Measurements from ENCODE around the gene ZDHHC9. TPM values are rescaled to one million over a fixed set of nuclear protein-coding genes. Genes with fewer than 3 reads are reported as not detected.

The ZDHHC9 gene
- polyA plus RNA-seq, 6 donors from 2014 or later: 2.9 to 5.2 (median 3.8) TPM; not detected in 1

DNA sequence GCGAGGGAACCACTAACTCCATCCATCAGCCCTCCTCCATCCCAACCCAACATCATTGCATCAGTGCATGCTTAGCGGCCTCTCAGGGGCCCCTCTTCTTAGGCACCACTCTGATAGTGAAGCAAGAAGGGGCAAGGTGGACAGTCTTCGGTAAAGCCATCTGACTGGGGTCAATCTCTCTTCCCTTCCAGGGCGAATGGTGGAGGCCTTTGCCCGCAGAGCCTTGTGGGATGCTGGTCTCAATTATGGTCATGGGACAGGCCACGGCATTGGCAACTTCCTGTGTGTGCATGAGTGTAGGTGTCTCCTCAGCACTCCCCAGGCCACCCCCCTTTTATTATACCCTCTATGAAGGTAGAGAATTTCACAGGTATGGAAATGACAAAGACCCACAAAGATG lies 82.7 kb downstream of the ZDHHC9 start:
- no peak for DNase-seq
- H3K4me3 Mint-ChIP-seq: no peak overlapping the region
- no peak for ATAC-seq (ENCODE audit: low read depth in 2 of 2)
- no peaks in the 10 kb centered on the region for H3K36me3 Mint-ChIP-seq
- H3K9me3 Mint-ChIP-seq: peaks cover 0 to 3% (median 0%) of the 10 kb centered on the region in 7 donors
- H3K27me3 Mint-ChIP-seq: no peaks in the 10 kb centered on the region
- peaks cover 35 to 43% (median 40%) of the 10 kb centered on the region in 3 donors for H3K4me1 Mint-ChIP-seq
- peak overlapping the region in 1 of 6 donors; percentile 59 for H3K27ac Mint-ChIP-seq

DNA sequence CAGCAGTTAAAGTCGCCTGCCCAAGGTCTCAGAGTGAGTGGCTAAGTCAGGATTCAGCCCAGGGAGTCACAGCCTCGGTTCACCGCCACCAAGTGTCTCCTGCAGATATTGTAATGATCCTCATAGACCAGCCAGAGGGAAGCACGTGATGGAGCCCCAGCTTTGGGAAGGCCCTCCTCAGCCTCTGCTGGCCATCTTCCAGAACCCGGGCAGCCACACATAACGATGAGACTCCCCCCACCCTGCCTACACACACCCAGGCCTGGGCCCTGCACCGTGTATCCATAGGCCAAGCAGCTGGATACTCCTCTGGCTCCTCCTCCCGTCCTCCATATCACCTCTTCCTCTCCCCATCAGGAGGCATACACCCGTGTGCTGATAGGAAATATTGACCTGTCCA lies 83.5 kb downstream of the ZDHHC9 start:
- ATAC-seq (ENCODE audit: low read depth in 2 of 2) (no peak), DNase-seq (no peak)
- no peaks in the 10 kb centered on the region for H3K27me3 Mint-ChIP-seq
- peak overlapping the region in 5 of 6 donors; percentile 63 to 90 (median 82) for H3K27ac Mint-ChIP-seq
- H3K4me1 Mint-ChIP-seq: peaks cover 39 to 51% (median 48%) of the 10 kb centered on the region in 3 donors
- H3K36me3 Mint-ChIP-seq: no peaks in the 10 kb centered on the region
- H3K4me3 Mint-ChIP-seq: peak overlapping the region in 1 of 8 donors; percentile 45
- H3K9me3 Mint-ChIP-seq: peaks cover 0 to 3% (median 0%) of the 10 kb centered on the region in 7 donors

DNA sequence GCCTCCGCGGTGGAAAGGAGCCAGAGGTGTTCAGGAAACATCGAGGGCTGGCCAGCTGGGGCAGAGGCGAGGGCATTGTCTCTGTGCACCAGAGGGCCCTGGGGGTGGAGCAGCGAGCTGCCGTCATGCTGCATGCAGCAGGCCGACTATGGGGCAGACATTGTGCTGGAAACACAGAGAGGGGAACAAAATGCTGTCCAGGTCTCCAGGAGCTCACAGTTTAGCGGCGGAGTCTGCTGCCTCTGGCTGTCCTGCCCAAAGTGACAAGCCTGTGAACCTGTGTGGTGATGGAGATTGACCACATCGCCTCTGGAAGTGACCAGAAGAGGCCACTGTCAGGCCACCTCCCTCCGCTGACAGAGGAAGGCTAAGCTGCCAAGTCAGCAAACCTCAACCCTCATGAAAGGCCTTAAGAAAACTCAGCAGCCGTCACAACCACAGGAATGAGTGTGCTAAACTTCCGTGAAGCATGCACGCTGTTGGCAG lies 84.1 kb downstream of the ZDHHC9 start:
- ATAC-seq (ENCODE audit: low read depth in 2 of 2) (no peak), DNase-seq (no peak)
- H3K4me3 Mint-ChIP-seq: peak overlapping the region in 5 of 8 donors; percentile 15 to 85 (median 45)
- no peaks in the 10 kb centered on the region for H3K27me3 Mint-ChIP-seq
- no peaks in the 10 kb centered on the region for H3K36me3 Mint-ChIP-seq
- H3K27ac Mint-ChIP-seq: peak overlapping the region in 5 of 6 donors; percentile 26 to 90 (median 74)
- peaks cover 43 to 56% (median 54%) of the 10 kb centered on the region in 3 donors for H3K4me1 Mint-ChIP-seq
- H3K9me3 Mint-ChIP-seq: peaks cover 0 to 3% (median 0%) of the 10 kb centered on the region in 7 donors

DNA sequence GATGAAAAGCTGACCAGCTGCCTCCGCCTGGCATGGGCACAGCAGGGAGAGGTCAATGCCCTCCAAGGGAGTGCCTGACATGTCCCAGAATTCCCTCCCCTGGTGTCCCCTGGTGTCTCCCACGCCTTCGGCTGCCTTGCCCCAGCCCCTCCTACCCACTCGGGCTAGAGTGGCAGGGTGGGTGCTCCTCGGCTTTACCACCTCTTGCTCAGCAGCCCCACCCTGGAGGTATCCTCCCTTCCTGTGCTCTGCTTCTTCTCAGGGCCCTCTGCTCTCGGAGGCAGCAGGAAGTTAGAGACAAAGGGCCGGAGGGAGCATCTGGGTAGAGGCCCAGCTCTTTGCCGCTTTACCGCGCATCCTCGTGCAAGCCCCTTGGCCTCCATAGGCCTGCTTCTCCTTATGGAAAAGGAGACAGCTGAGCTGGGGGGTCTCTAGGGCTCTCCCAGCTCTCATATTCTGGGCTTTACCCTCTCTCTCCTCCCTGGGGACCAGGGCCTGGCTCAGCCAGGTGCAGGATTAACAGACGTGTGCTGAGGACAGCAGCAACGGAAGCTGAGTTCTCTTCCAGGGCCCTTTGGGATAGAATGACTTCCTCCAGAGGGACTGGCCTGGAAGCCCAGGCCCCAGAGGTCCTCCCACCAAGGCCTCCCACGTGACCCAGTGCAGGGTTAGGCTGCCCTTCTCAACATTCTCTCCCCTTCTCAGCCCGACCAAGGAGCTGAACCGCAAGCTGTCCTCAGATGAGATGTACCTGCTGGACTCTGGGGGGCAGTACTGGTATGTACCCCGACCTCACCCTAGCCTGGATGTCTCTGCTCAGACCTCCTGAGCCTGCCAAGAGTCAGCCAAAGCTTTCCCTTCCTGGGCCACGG lies 87.7 kb downstream of the ZDHHC9 start:
- peak overlapping the region in 5 of 6 donors; percentile 52 to 94 (median 82) for H3K27ac Mint-ChIP-seq
- no peaks in the 10 kb centered on the region for H3K9me3 Mint-ChIP-seq
- no peaks in the 10 kb centered on the region for H3K36me3 Mint-ChIP-seq
- H3K27me3 Mint-ChIP-seq: no peaks in the 10 kb centered on the region
- DNase-seq (no peak), ATAC-seq (ENCODE audit: low read depth in 2 of 2) (peak; percentile 21 to 23)
- H3K4me1 Mint-ChIP-seq: peaks cover 51 to 69% (median 62%) of the 10 kb centered on the region in 3 donors
- H3K4me3 Mint-ChIP-seq: peak overlapping the region; percentile 58 to 91 (median 73)

DNA sequence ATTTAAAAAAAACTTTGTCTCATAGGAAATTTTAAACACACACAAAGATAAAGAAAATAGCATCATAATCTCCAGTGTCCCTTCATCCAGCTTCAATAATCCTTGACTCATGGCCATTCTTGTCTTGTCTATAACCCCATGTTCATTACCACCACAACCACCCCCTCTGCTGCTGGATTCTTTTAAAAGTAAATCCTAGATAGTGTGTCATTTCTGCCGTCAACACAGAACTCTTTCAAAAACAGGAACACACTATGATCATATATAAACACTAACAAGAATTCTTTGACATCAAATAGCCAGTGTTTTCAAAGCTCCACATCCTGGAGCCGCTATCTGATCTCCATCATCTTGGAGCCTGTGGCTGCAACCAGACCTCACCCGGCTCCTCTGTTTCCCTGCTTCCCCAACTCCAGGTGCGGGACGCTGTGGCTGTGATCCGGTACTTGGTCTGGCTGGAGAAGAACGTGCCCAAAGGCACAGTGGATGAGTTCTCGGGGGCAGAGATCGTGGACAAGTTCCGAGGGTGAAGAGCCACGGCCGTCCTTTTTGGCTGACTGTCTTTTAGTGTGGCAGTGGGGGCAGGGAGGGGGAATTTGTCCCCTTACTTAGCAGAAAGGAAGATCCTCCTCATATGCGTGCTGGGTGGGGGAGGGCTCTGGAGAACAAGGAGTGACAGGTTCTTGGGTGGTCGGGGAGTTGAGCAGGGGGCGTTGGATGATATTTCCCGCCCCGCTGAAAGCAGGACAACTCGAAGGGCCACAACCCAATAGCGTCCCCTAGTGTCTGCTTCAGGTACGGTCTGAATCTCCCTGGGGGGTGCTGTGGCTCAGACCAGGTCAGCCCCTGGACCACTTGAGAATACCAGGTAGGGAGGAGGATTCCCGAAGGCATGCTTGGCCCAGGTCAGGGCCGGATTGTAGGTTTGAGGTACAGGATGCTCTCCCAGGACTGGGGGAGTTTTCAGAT lies 89.3 kb downstream of the ZDHHC9 start:
- no peak for DNase-seq
- no peaks in the 10 kb centered on the region for H3K36me3 Mint-ChIP-seq
- ATAC-seq (ENCODE audit: low read depth in 2 of 2): peak in 1 of 2 donors; percentile 14
- H3K4me3 Mint-ChIP-seq: peak overlapping the region; percentile 39 to 81 (median 65)
- H3K27ac Mint-ChIP-seq: peak overlapping the region; percentile 35 to 89 (median 84)
- H3K4me1 Mint-ChIP-seq: peaks cover 39 to 58% (median 49%) of the 10 kb centered on the region in 3 donors
- H3K9me3 Mint-ChIP-seq: no peaks in the 10 kb centered on the region
- no peaks in the 10 kb centered on the region for H3K27me3 Mint-ChIP-seq

Other genes with a start within 250 kb of the ZDHHC9 start
- not detected for gene APLN, start 188.9 kb downstream of the ZDHHC9 start, polyA plus RNA-seq (ENCODE audit: low read depth in 6 of 6)
- under 1 TPM in 4 of 6 donors, not detected in 2; 0.11 to 0.58 (median 0.22) TPM for gene XPNPEP2, start 104.9 kb downstream of the ZDHHC9 start, polyA plus RNA-seq (ENCODE audit: low read depth in 6 of 6)
- gene SASH3, start 63.9 kb downstream of the ZDHHC9 start, polyA plus RNA-seq (ENCODE audit: low read depth in 6 of 6): 100 to 1,000 TPM in 4 of 6 donors, 10 to 100 TPM in 2; 89.4 to 191 (median 128) TPM
- gene UTP14A, start 62.3 kb upstream of the ZDHHC9 start, polyA plus RNA-seq (ENCODE audit: low read depth in 6 of 6): 10 to 100 TPM in 1 of 6 donors, 1 to 10 TPM in 4, under 1 TPM in 1; 0.60 to 11.3 (median 6.4) TPM
- 1 to 10 TPM in 2 of 6 donors, under 1 TPM in 3, not detected in 1; 0.31 to 2.1 (median 0.70) TPM for gene BCORL1, start 138.7 kb upstream of the ZDHHC9 start, polyA plus RNA-seq (ENCODE audit: low read depth in 6 of 6)

All from naive B cell (primary cell).